GM10248 (cell line): ENCODE measurements around the gene PRDM16.

Source experiments
- CTCF ChIA-PET: fragments of 300-600 bp; sonication (Branson Sonifier 250); formaldehyde crosslinking; extraction: SDS; loops from one replicate; lab custom pipeline; 2021; ENCODE audit warnings: antibody characterized with exemption; lab: Yijun Ruan, JAX
- POLR2A ChIA-PET: fragments of 350-650 bp; sonication (Branson Sonifier 250); formaldehyde crosslinking; extraction: SDS; loops from one replicate; lab custom pipeline; 2020; ENCODE audit warnings: antibody characterized with exemption; lab: Yijun Ruan, JAX
- DNase-seq: peaks from one replicate; pipeline ENCODE4 v3.0.0; 2012; ENCODE audit errors: extremely low spot score
- TF ChIP-seq, protein P1 (sequence below): IDR thresholded peaks from 2 replicates; pipeline ENCODE4 v1.5.1; 2012; ENCODE audit warnings: mild to moderate bottlenecking, low read depth; ENCODE audit errors: extremely low read depth, missing control alignments, control extremely low read depth

PRDM16 gene

GRCh38 chr1:3141836-3142235 is 72.8 kb downstream of the PRDM16 start:
- CTCF ChIA-PET, result no interaction called here

DNA sequence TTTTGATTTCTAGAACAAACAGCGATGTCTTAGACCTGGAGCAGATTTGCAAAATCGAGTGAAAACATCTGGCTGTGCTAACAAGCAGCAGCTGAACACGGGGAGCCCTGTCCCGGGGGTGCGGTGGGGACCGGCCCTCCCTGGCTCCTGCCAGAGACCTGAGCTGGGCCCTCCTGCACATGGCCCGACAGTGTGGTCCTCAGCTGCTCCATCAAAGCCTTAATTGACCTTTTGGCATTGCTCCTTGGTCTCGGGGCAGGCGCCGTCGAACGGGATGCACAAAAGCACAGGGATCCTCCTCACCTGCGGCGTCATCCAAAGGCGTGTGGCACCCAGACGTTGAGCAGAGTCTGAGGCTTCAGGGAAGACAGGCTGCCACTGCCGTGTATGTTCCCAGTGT is 73.2 kb downstream of the PRDM16 start:
- ChIA-PET POLR2A (no interaction called here), CTCF (no interaction called here)

More at GRCh38 chr1:3141836-3142235, 72.8 kb downstream of the PRDM16 start:
- TF ChIP-seq, protein P1, sequence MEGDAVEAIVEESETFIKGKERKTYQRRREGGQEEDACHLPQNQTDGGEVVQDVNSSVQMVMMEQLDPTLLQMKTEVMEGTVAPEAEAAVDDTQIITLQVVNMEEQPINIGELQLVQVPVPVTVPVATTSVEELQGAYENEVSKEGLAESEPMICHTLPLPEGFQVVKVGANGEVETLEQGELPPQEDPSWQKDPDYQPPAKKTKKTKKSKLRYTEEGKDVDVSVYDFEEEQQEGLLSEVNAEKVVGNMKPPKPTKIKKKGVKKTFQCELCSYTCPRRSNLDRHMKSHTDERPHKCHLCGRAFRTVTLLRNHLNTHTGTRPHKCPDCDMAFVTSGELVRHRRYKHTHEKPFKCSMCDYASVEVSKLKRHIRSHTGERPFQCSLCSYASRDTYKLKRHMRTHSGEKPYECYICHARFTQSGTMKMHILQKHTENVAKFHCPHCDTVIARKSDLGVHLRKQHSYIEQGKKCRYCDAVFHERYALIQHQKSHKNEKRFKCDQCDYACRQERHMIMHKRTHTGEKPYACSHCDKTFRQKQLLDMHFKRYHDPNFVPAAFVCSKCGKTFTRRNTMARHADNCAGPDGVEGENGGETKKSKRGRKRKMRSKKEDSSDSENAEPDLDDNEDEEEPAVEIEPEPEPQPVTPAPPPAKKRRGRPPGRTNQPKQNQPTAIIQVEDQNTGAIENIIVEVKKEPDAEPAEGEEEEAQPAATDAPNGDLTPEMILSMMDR, result no peak
- POLR2A ChIA-PET, result no interaction called here
- no peak for DNase-seq

DNA sequence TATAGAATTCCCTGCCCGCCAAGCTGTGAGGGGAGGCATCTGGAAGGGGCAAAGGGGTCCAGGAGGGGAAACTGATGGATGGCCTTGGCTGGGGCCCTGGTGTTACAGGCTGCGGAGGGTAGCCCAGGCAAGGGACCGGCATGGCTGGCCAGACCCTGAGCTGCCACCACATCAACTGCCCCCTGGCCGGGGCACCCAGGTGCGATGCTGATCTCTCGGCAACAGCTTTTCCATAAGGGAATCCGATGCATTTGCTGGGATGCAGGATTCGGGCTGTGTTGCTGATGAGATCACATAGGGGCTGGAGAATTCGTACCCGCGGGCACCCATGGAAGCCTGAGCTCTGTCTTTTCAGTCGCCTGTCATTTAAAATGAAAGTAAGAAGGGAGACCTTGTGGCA is 73.7 kb downstream of the PRDM16 start:
- TF ChIP-seq, protein P1, result no peak
- POLR2A ChIA-PET, result no interaction called here
- DNase-seq, result no peak
- CTCF ChIA-PET, result no interaction called here

More for the DNA sequence above, 73.2 kb downstream of the PRDM16 start:
- TF ChIP-seq, protein P1, result no peak
- no peak for DNase-seq

- TF ChIP-seq, protein P1, result no peak
- POLR2A ChIA-PET, result no interaction called here
- CTCF ChIA-PET, result no interaction called here
- no peak for DNase-seq
Observed at GRCh38 chr1:3145532-3146325, 76.7 kb downstream of the PRDM16 start.

DNA sequence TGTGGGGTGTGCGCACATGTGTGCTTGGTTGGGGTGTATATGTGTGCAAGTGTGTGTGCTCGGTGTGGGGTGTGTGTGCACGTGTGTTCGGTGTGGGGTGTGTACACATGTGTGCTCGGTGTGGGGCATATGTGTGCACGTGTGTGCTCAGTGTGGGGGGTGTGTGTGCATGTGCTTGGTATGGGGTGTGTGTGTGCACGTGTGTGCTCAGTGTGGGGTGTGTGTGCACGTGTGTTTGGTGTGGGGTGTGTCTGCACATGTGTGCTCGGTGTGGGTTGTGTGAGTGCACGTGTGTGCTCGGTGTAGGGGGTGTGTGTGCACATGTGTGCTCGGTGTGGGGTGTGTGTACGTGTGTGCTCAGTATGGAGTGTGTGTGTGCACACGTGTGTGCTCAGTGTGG is 77.5 kb downstream of the PRDM16 start:
- ChIA-PET CTCF (no interaction called here), POLR2A (no interaction called here)
- TF ChIP-seq, protein P1, result no peak
- no peak for DNase-seq

GRCh38 chr1:3146907-3147306 is 77.9 kb downstream of the PRDM16 start:
- no peak for DNase-seq
- CTCF ChIA-PET, result no interaction called here
- POLR2A ChIA-PET, result no interaction called here
- TF ChIP-seq, protein P1, result no peak
